NCI-H2227 (cell line): ENCODE measurements around the gene RELN.
"Not testable (repeated sequence)": the region's sequence is repeated elsewhere in the genome, so short reads cannot be mapped to it uniquely, and the experiment has no call there.

ENCODE experiments used
- DNase-seq: peaks from one replicate; lab custom pipeline; 2025; ENCODE audit not compliant: unreplicated experiment; lab: John Stamatoyannopoulos, UW

Gene RELN

DNA sequence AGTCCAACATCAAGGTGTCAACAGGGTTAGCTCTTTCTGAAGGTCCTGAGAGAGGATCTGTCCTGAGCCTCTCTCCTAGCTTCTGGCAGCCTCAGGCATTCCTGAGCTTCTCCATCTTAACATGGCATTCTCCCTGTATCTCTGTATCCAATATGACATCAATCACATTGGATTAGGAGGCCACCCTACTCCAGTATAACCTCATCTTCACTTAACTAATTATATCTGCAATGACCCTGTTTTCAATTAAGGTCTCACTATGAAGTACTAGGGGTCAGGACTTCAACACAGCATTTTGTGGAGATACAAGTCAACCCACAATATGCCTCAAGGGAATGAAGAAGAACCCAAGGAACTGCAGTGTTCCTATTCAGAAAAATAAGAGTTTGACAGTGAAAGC, 133.8 kb downstream of the RELN start:
- DNase-seq = no peak

DNA sequence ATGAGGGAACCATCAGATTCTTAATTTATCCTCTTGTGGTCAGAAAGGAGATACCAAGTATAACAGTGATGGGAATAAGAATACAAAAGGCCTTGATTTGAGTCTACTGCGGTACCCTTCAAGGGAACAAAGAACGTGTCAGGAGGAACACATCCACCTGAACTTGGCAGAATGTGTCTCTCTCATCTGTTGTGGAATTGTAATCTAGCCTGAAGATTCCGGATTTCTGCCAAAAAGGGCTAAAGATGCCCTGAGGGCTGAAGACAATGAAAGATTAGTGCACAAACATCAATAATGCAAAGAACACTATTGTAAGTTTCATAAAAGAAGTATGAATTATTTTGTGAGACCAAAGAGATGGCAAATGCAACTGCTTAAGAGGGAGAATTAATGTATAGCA, 134.8 kb downstream of the RELN start:
- no peak for DNase-seq

DNA sequence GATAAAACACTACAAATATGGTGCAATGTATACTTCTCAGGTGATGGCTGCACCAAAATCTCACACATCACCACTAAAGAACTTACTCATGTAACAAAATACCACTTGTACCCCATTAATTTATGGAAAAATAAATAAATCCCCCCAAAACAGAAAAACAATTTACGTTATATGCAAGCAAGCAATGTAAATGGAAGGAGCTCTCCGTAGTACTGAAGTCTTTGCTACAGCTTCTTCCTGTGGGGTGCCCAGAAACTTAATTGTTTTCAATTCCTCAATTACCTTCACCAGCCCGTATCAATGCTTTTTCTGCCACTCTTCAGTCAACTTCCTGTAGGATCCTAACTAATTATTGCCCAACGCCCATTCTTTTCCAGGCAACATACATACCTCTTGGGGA, 138.1 kb downstream of the RELN start:
- no peak for DNase-seq

DNA sequence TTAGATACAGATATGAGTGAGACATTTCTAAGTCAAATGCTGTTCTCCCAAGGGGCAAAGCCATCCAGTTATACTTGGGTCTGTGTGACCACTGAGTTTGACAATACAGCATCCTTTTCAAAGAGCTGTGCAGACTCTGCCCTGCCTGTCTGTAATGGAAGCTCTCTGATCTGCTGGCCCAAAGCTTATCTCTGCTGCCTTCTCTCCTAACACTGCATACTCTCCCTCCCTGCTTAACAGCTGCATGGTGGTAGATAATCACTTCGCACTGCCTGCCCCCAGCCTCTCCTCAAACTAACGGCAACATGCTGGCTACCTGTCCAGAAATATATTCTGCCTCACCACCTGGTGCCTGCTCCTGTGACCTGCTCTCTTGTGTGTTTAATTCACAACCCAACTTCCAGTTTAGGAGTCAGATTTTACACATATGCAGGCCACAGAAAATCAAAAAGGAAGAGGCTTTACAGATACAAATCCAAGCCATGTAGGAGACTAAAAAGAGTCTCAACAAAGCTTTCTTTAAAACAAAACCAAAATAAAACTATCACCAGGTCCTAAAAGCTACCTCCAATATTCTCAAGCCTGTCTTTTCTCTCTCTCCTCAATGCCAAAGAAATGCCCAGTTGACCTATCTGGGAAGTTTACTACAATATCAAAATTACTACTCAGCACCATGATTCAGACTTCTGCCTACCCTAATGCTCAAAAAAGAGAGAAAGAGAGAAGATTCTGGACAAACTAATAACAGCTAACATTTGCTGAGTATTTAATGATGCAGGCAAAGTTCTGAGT, 145.6 kb downstream of the RELN start:
- DNase-seq = no peak

DNA sequence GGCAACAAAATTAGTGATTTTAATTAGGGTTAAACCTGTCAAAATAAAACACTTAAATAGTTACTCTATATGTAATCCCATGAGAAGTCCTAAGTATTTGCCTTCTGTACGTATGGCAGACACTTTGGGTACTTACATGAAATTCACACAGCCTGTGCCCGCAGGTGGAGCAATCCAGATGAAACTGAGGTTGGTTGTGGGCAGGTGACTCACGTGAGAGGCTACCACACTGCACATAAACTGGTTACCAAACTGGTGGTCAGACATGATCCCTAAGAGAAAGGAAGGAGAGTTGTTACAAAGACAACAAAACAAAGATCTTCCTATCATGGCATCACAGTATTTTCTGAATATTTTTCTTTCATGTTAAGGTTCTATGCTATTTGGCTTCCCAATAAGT, 156.1 kb downstream of the RELN start:
- DNase-seq = no peak

DNA sequence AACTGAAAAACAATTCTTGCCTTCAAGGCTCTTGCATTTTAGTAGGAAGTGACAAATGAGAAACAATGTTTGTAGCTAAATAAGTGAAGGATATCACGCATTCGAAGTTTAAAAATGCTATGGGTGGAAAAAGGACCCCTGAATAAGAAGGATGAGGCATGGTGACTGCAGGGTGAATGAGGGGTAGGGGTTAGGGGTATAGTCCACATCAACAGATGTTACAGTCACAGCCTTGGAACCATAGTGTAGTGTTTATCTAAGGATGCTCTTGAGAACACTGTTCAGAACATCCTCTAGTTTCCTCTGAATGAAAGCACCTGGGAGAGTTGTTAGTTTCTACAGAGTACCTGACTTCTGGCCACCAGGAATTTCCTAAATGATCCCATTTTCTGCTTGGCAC, 157.0 kb downstream of the RELN start:
- DNase-seq = no peak

DNA sequence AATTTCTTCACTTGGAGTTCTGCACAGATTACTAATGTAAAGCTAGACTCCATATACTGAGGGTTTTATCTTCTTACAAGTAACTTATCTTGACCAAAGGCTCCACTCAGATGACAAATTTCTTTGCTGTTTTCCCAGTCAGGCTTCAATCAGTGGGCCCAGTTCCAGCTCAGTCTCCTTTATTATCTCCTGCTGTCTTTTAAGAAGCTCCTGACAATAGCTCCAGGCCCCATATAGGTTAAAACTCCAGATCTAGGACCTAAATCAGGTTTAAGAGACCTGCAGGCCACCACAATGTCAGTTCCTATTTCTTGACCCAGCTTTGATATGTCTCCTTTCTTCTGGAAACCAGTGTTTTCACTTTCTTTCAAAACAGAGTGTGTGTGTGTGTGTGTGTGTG, 165.2 kb downstream of the RELN start:
- no peak for DNase-seq

DNA sequence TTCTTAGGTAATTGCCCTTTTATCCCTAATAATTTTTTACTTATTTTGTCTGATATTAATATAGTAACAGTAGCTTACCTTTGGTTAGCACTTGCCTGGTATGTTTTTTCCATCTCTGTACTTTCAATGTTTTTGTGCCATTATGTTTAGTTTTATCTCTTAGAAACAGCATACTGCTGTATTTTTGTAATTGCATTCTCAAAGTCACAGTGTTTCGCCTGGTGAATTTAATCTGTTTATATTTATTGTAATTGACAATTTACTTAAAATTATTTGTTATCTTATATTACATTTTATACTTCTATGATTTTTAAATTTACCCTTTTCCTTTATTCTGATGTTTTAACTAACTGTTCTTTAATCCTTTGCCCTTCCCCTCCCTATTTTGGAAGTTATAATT, 166.4 kb downstream of the RELN start:
- DNase-seq = no peak

DNA sequence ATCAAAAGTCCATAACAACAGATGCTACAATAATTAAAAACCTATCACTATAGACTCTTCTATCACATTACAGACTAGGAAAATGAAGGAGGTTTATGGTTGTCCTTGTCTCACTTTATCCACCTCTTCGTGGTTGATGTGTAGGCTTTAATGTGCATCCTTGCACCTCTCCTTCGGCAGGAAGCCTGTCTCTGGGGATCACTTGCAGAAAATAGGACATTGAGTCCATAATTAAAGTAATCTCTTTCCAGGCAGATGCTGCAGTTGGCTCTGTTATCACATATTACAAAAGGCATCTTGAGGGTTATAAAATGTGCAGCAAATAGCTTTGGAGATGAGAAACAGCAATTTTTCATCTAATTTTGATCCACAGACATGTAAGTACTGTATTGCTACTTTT, 168.4 kb downstream of the RELN start:
- peak; percentile 93 for DNase-seq

DNA sequence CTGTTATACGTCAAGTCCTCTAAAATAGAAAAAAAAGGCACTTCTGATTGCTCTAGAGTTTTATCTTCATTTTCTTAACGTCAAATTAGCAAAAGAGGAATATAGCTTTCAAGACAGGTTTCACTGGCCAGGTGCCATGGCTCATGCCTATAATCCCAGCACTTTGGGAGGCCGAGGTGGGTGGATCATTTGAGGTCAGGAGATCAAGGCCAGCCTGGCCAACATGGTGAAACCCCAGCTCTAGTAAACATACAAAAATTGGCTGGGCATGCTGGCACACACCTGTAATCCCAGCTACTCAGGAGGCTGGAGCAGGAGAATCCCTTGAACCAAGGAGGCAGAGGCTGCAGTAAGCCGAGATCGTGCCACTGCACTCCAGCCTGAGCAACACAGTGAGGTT, 173.5 kb downstream of the RELN start:
- not testable (repeated sequence) for DNase-seq

DNA sequence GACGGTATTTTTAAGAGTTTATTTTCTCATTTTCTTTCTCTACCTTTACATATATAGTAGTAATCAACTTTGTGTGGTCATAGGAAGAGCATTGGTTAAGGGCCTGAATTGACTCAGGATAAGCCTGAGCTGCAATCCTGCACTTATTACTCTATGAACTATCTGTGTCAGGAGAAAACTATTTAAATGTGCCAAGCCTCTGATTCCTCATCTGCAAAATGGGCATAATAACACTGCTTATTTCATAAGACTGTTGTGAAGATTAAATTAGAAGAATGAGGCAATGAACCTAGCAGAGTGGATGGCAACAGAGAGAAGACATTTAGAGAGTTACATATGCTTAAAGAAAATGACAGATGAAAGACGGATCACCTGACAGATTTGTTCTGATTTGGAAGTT, 175.5 kb downstream of the RELN start:
- DNase-seq = no peak

DNA sequence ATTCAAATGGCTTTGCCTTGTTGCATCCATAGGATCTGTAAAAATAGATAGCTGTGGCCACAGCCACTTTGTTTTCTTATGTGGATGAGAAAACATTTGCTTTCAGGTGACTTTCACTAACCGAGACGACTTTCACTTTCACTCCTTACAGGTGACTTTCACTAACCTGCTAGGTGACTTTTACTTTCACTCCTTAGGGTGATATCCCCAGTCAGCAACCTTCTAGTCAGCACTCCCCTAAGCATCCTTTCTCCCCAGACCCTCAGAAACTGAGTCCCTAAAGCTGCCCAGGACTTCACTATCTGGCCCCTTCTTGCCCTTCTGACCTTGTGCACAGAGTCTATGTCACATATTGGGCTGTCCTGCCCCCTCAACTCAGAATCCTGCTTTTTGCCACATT, 177.5 kb downstream of the RELN start:
- DNase-seq = no peak

DNA sequence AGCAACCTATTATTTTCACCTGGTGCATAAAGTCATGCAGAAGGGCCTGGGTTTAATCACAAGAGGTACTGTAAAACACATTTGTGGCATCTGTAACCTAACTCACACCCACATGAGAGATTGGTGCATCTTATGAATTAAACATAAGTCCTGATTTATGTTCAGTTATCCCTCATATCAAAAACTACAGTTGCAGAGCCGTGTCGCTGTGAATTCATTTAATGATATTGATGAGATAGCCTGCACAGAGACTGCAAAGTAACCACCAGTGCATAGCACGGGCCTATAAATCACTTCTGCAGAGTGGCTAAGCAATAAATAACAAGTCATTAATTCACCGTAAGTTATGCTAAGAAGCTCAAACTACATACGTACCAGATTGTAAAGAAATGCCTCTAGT, 178.2 kb downstream of the RELN start:
- DNase-seq = no peak

DNA sequence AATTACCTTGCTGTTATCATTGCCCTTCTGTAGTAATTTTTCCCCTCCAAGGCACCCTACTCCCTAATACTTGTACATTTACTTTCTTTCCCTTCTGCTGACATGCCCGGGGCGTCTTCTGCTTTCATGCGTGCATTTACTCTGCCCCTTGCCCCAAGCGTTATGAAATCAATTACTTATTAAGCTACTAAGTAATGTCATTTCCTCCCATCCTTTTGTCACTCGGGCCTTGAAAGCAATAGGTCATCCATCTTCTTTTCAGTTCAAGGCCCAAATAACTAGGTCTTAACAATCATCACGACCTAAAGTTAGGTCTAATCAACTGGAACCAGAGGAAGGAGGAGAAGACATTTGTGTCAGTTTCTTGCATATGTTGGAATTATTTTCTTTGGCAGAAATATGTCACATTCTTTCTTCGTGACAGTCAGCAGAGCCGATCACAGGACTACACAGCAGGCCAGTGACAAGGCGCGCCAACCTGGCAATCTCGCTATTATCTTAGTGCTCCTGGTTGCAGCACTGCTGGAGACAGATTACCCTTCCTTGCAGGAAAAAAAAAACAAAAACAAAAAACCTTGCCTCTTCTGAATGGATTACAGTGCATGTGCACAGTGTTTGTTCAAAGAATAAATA, 179.2 kb downstream of the RELN start:
- peak; percentile 82 for DNase-seq

DNA sequence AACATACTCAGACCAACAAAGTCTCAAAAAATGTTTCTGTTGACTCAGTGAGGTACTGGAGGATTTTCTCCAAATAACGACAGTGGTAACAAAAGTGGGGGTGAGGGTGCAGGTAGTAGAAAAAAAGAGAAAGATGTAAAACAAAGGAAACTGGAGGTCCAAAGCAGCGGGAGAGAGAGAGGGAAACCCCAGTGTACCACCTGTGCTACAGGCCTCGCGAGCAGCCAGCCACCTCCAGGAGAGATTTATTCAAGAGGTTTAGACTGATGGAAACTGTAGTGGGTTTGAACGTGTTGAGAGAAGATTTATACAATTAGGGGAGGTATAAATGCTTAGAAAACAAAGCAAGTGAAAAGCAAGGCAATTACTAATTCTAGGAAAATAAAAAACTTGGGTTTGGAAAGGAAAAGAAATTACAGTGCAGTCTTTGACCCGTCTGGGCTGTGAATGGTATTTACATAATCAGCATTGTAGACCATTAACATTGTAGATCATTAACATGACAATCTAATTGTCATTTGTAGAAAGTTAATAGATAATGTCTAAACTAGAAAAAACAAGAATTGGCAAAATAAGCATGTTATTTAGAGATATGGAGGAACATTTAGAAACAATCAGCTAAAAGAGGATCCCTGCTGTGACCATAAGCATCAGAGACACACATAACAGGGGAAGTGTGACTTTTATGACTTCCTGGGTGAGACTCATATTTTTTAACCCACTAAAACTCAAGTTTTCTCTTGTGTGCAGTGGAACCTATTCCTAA, 180.0 kb downstream of the RELN start:
- no peak for DNase-seq

DNA sequence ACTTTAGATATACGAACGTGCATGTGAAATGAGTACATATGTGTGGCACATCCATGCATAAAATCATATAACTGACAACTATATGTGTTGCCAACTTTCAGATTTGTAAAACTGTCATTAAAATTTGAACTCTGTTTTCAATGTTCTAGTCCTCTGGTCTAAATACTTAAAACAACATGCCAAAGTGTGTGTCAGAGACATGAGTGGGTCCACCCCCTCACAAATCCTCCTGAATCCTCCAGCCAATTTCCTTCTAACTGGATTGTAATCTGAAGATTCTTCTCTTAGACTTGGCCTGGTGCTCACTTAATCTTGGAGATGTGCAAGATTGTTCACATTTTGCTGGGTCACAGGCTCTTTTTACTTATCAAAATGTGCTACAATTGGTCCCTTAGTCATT, 184.1 kb downstream of the RELN start:
- DNase-seq = no peak

DNA sequence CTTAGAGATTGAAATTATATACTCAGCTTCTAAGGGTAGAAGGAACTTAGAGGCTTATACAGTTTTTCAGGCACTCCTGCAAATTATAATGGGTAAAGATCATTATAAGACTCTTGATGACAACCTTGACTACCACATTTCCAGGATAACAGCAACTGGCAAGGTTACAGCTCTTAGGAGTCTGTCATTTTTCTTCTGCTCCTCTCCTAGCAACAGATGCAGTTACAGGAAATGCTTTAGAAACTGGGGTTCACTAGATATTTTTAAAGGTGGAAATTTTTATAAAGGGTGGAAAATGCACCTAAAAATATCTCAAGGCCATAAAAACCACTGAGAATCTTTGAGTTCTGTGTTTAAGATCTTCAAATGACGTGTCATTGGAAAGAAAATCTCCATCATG, 185.8 kb downstream of the RELN start:
- DNase-seq = peak; percentile 61

DNA sequence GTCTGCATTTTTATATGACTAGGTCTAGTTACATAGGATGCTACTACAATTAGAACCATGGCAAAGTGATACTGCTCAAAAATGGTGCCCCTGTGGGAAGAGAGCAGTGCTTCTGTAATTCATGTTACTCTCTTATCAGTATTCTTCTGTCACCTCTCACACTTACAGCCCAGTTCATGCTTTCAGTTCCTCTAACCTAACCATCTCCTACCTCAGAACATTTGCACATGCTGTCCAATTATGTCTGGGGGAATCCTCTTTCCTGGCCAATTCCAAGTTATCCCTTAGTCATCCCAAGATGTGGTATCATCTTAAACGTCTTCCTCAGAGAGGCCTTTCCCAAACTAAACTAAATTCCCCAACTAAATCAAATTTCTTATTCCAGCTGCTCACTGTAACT, 190.2 kb downstream of the RELN start:
- no peak for DNase-seq

DNA sequence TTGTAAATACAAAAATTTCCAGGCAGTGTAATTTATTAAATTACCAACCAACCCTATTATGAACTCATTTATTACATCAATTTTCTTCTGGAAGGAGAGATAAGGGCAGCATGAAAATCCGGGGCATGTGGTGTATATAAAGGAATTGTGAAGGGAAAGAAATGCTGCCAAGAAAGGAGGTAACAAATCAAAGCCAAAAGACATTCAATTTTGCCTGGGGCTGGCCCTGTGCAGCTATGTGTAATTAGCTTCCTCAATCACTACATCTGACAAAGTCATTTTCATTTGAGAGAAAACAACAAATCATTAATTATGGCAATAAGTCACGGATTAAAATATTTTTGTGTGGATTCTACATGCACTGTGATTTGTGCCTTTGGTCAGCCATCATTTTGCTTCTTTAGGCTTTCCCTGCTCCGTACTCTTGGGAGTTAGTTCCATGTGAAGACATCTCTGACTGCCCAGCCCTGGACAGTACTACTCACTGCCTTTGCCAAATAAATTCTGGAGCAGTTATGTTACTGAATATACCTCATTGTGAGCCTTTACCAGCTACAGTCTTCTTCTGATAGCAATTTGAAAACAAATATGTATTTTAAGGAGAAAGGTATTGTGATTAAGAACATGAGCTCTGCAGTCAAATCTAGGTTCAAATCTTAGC, 191.7 kb downstream of the RELN start:
- DNase-seq = no peak

DNA sequence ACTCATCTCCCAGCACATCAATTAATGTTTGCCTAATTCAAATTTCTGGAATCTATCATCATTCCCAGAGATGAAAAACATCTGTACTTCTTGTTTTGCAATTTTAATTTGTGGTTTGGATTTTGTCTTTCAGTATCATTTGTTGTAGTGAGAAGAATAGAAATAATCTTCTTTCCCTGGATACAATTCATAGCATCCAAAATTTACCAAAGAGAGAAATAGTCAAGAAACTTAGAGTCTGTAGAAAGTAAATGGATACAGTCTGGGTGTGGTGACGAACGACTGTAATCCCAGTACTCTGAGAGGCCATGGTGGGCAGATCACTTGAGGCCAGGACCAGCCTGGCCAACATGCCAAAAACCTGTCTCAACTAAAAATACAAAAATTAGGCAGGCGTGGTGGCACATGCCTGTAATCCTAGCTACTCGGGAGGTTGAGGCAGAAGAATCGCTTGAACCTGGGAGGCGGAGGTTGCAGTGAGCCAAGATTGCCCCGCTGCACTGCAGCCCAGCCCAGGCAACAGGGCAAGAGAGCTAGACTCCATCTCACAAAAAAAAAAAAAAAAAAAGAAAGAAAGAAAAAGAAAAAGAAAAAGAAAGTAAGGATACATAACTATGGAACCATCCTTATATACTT, 193.0 kb downstream of the RELN start:
- DNase-seq = no peak

DNA sequence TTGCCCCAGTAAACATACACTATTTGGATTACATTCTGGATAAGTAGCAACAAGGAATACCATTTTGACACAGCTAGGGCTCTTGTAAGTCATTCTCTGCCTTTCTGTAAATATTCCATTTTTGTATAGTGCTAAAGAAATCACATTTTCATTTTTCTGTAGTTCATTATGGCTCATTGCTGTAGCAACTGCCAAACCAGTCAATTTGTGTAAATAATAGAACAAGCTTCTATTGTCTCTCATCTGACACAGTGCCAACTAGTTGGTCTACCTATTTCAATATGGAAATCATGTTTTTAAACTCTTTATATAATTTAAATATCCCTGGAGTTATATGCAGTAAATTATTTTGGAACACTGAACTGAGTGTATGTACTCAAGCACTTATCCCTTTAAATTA, 193.7 kb downstream of the RELN start:
- DNase-seq = no peak
